Loucy (cell line): Measurements from ENCODE around the gene TSPAN9.

ENCODE experiments used
- H2AFZ ChIP-seq: fragments of 200-600 bp; sonication (generic); 2 replicates; pipeline ENCODE4 v1.6.0; 2016; ENCODE audit warnings: antibody characterized with exemption, mild to moderate bottlenecking, low read length, moderate library complexity
- H3F3A ChIP-seq: fragments of 200-600 bp; 2 replicates; pipeline ENCODE4 v1.6.0; 2016; ENCODE audit warnings: antibody characterized with exemption, low read depth, mild to moderate bottlenecking
- H3K27me3 ChIP-seq: fragments of 200-600 bp; sonication (generic); 2 replicates; pipeline ENCODE4 v1.6.1; 2014; ENCODE audit warnings: low read length, mild to moderate bottlenecking; ENCODE audit not compliant: insufficient read depth, poor library complexity, severe bottlenecking
- H3K36me3 ChIP-seq: fragments of 200-600 bp; sonication (generic); 2 replicates; pipeline ENCODE4 v1.6.1; 2016; ENCODE audit warnings: low read length; ENCODE audit not compliant: insufficient read depth
- H3K4me1 ChIP-seq: fragments of 200-600 bp; sonication (generic); 2 replicates; pipeline ENCODE4 v1.5.1; 2014; ENCODE audit warnings: low read length, mild to moderate bottlenecking; ENCODE audit not compliant: insufficient read depth, poor library complexity, severe bottlenecking
- H3K4me2 ChIP-seq: fragments of 200-600 bp; sonication (generic); 2 replicates; pipeline ENCODE4 v1.6.0; 2014; ENCODE audit warnings: antibody characterized with exemption, low read length, low read depth, mild to moderate bottlenecking; ENCODE audit not compliant: poor library complexity, severe bottlenecking
- H3K4me3 ChIP-seq: fragments of 200-600 bp; sonication (generic); 2 replicates; pipeline ENCODE4 v1.5.1; 2014; ENCODE audit warnings: low read length, mild to moderate bottlenecking, mixed read lengths; ENCODE audit not compliant: poor library complexity, severe bottlenecking
- H3K79me2 ChIP-seq: fragments of 200-600 bp; sonication (generic); 2 replicates; pipeline ENCODE4 v1.6.1; 2014; ENCODE audit warnings: low read length; ENCODE audit not compliant: insufficient read depth
- H3K9ac ChIP-seq: fragments of 200-600 bp; sonication (generic); 2 replicates; pipeline ENCODE4 v1.6.0; 2014; ENCODE audit warnings: mild to moderate bottlenecking, low read depth, low read length, moderate library complexity; ENCODE audit not compliant: poor library complexity, severe bottlenecking
- H3K9me2 ChIP-seq: fragments of 200-600 bp; sonication (generic); replicated peaks from 2 replicates; pipeline ENCODE4 v1.6.1; 2016; ENCODE audit warnings: low read depth, low read length, mixed read lengths
- H3K9me3 ChIP-seq: fragments of 200-600 bp; sonication (generic); 2 replicates; pipeline ENCODE4 v1.6.1; 2014; ENCODE audit warnings: mild to moderate bottlenecking, antibody characterized with exemption, low read length, low read depth; ENCODE audit not compliant: insufficient read depth
- H4K20me1 ChIP-seq: fragments of 200-600 bp; sonication (generic); 2 replicates; pipeline ENCODE4 v1.6.0; 2014; ENCODE audit warnings: antibody characterized with exemption, low read length, mild to moderate bottlenecking; ENCODE audit not compliant: insufficient read depth, poor library complexity, severe bottlenecking
- CTCF ChIP-seq: fragments of 200-600 bp; sonication (generic); conservative IDR thresholded peaks from 2 replicates; pipeline ENCODE4 v1.5.1; 2014; ENCODE audit warnings: mild to moderate bottlenecking, antibody characterized with exemption, low read length
- EZH2phosphoT487 ChIP-seq: fragments of 200-600 bp; IDR thresholded peaks from 2 replicates; pipeline ENCODE4 v1.6.1; 2018; ENCODE audit warnings: antibody characterized with exemption, mild to moderate bottlenecking, moderate library complexity, borderline replicate concordance

Gene TSPAN9

GRCh38 chr12:3326850-3327780 lies 249.9 kb downstream of the TSPAN9 start:
- no peaks in the 10 kb centered on the region for H3K27me3 ChIP-seq
- H4K20me1 ChIP-seq, result no peaks in the 10 kb centered on the region
- H3F3A ChIP-seq, result no peaks in the 10 kb centered on the region
- no peaks in the 10 kb centered on the region for H3K9me2 ChIP-seq
- no peak overlapping the region for H3K4me3 ChIP-seq
- H3K36me3 ChIP-seq, result no peaks in the 10 kb centered on the region
- no peaks in the 10 kb centered on the region for H3K79me2 ChIP-seq
- H3K9me3 ChIP-seq, result no peaks in the 10 kb centered on the region
- no peak overlapping the region for H3K4me2 ChIP-seq
- no peak for TF ChIP-seq CTCF
- no peak for TF ChIP-seq EZH2phosphoT487
- H3K4me1 ChIP-seq, result no peaks in the 10 kb centered on the region
- H2AFZ ChIP-seq, result no peak overlapping the region
- no peak overlapping the region for H3K9ac ChIP-seq

- Histone ChIP-seq H3K4me1 (no peaks in the 10 kb centered on the region), H3K4me3 (no peak overlapping the region), H3K9me3 (no peaks in the 10 kb centered on the region), H2AFZ (no peak overlapping the region), H3K9ac (no peak overlapping the region), H3K27me3 (no peaks in the 10 kb centered on the region), H3K36me3 (no peaks in the 10 kb centered on the region), H4K20me1 (no peaks in the 10 kb centered on the region), H3F3A (no peaks in the 10 kb centered on the region), H3K4me2 (no peak overlapping the region), H3K79me2 (no peaks in the 10 kb centered on the region), H3K9me2 (no peaks in the 10 kb centered on the region)
- no peak for TF ChIP-seq CTCF
Observed at GRCh38 chr12:3328081-3328480, 250.9 kb downstream of the TSPAN9 start.

GRCh38 chr12:3328571-3328970 lies 251.4 kb downstream of the TSPAN9 start:
- H3F3A ChIP-seq, result no peaks in the 10 kb centered on the region
- no peak overlapping the region for H2AFZ ChIP-seq
- no peak overlapping the region for H3K4me2 ChIP-seq
- H3K4me3 ChIP-seq, result no peak overlapping the region
- no peaks in the 10 kb centered on the region for H3K36me3 ChIP-seq
- H3K9me2 ChIP-seq, result no peaks in the 10 kb centered on the region
- TF ChIP-seq CTCF, result no peak
- no peak for TF ChIP-seq EZH2phosphoT487
- no peaks in the 10 kb centered on the region for H3K4me1 ChIP-seq
- no peaks in the 10 kb centered on the region for H3K27me3 ChIP-seq
- H3K9me3 ChIP-seq, result no peaks in the 10 kb centered on the region
- no peak overlapping the region for H3K9ac ChIP-seq
- no peaks in the 10 kb centered on the region for H4K20me1 ChIP-seq
- no peaks in the 10 kb centered on the region for H3K79me2 ChIP-seq
